Measurements from ENCODE around the gene SPATS2L.

SPATS2L gene

GRCh38 chr2:200396781-200397242 is 90.3 kb downstream of the SPATS2L start:
- CTCF ChIA-PET = no interaction called here
- TF ChIP-seq ZNF2 (tag by site-specific recombination; IDR thresholded peaks at IDR 0.05) = no peak
- TF ChIP-seq PBX3 (CRISPR knock-in tag; IDR thresholded peaks at IDR 0.05) = no peak
- TF ChIP-seq ZBTB21 (tag by site-specific recombination; IDR thresholded peaks at IDR 0.05) = no peak
- TF ChIP-seq, protein P1, sequence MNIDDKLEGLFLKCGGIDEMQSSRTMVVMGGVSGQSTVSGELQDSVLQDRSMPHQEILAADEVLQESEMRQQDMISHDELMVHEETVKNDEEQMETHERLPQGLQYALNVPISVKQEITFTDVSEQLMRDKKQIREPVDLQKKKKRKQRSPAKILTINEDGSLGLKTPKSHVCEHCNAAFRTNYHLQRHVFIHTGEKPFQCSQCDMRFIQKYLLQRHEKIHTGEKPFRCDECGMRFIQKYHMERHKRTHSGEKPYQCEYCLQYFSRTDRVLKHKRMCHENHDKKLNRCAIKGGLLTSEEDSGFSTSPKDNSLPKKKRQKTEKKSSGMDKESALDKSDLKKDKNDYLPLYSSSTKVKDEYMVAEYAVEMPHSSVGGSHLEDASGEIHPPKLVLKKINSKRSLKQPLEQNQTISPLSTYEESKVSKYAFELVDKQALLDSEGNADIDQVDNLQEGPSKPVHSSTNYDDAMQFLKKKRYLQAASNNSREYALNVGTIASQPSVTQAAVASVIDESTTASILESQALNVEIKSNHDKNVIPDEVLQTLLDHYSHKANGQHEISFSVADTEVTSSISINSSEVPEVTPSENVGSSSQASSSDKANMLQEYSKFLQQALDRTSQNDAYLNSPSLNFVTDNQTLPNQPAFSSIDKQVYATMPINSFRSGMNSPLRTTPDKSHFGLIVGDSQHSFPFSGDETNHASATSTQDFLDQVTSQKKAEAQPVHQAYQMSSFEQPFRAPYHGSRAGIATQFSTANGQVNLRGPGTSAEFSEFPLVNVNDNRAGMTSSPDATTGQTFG (tag by site-specific recombination; IDR thresholded peaks at IDR 0.05; ENCODE audit: borderline replicate concordance) = no peak
- no peak for TF ChIP-seq ZNF621 (tag by site-specific recombination; IDR thresholded peaks at IDR 0.05)
- TF ChIP-seq GLI4 (tag by site-specific recombination; IDR thresholded peaks at IDR 0.05) = no peak
- no peak for TF ChIP-seq YY1 (tag by site-specific recombination; IDR thresholded peaks at IDR 0.05)
- TF ChIP-seq ZNF658 (tag by site-specific recombination; IDR thresholded peaks at IDR 0.05) = no peak
- no peak for TF ChIP-seq ZNF837 (tag by site-specific recombination; IDR thresholded peaks at IDR 0.05)
- POLR2A ChIA-PET = no interaction called here
- Histone ChIP-seq H3K4me3 (ENCODE audit: low read depth, low read length) (no peak overlapping the region), H3K36me3 (ENCODE audit: control insufficient read depth in 2 of 2, insufficient read depth in 1 of 2, low read length in 2 of 2) (no peaks in the 10 kb centered on the region), H3K4me1 (ENCODE audit: control insufficient read depth, insufficient read depth, low read length) (0 out of 2 replicates have a peak, but pooled peaks cover 2% of the 10 kb centered on the region), H3K27ac (ENCODE audit: extremely low read depth, low read depth, low read length) (no peak overlapping the region), H3K9me3 (ENCODE audit: control insufficient read depth, insufficient read depth, low read depth, low read length) (no peaks in the 10 kb centered on the region)

DNA sequence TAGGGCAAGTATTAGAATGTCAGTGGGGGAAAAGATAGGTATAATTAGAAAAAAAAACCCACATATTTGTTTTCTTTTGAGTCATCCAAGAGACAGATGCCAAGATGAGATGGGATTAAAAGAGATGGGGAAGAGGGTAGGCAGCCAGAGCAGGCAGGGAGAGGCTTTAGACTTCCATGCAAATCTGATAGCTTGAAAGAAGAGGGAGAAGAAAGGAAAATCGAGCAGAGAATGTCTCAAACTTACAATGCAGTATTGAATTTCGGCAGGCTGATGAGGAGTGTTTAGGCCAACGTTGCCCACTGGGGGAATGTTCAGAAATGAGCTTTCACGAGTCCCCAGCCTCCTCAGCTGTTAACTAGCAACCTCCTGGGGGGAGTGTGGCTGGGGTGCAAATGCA is 91.3 kb downstream of the SPATS2L start:
- Histone ChIP-seq H3K27ac (ENCODE audit: extremely low read depth, low read depth, low read length) (no peak overlapping the region), H3K9me3 (ENCODE audit: control insufficient read depth, insufficient read depth, low read depth, low read length) (no peaks in the 10 kb centered on the region), H3K36me3 (ENCODE audit: control insufficient read depth in 2 of 2, insufficient read depth in 1 of 2, low read length in 2 of 2) (no peaks in the 10 kb centered on the region), H3K4me1 (ENCODE audit: control insufficient read depth, insufficient read depth, low read length) (0 out of 2 replicates have a peak, but pooled peaks cover 2% of the 10 kb centered on the region), H3K4me3 (ENCODE audit: low read depth, low read length) (no peak overlapping the region)
- ChIA-PET CTCF (interaction anchor here (1.0 kb wide), 1 partner anchor 92 kb away, joined by 3 read pairs; no protein-coding TSS in a partner anchor), POLR2A (no interaction called here)
- TF ChIP-seq SCRT2 (tag by site-specific recombination; IDR thresholded peaks at IDR 0.05) (no peak), FEZF1 (tag by site-specific recombination; IDR thresholded peaks at IDR 0.05) (no peak), ZNF530 (tag by site-specific recombination; IDR thresholded peaks at IDR 0.05; ENCODE audit: low read depth) (no peak), ZNF341 (tag by site-specific recombination; IDR thresholded peaks at IDR 0.05; ENCODE audit: low read depth) (no peak), ZBTB20 (tag by site-specific recombination; IDR thresholded peaks at IDR 0.05) (no peak), ZNF518A (tag by site-specific recombination; conservative IDR thresholded peaks at IDR 0.05; ENCODE audit: low read depth) (no peak), HOXC10 (CRISPR knock-in tag; IDR thresholded peaks at IDR 0.05) (no peak), ZNF223 (tag by site-specific recombination; IDR thresholded peaks at IDR 0.05) (no peak)

Data from HEK293 (cell line).